Right ventricle myocardium superior (tissue), 1 donor: Measurements from ENCODE around the gene SMOC2. TPM values are rescaled to one million over a fixed set of nuclear protein-coding genes. Genes with fewer than 3 reads are reported as not detected.

Experiments used
- ATAC-seq: fragments of 200-7000 bp; cut with Tn5 transposase; one replicate; pipeline ENCODE4 v1.9.1; 2020; ENCODE audit warnings: mild to moderate bottlenecking; ENCODE audit not compliant: poor library complexity
- DNase-seq: peaks from one replicate; pipeline ENCODE4 v3.0.0-alpha.2; 2020
- intact Hi-C: fragments of 100-400 bp; cut with DNase I; formaldehyde crosslinking; loops from one replicate; pipeline ENCODE4 v1.11.2; 2022
- total RNA-seq: library from RNA; stranded (reverse); fragmentation: NEBNext Ultra II Directional; extraction: Animal tissue kit (Norgen Biotek cat#: 25700); gene quantifications from one replicate; pipeline ENCODE4 v1.2.1, GENCODE V29; 2021
- donor health status: DM: no; HTN: yes; CAD: no; lungs with severe emphysema.

The SMOC2 gene
- total RNA-seq, 1 donor from 2014 or later = 10.9 TPM

GRCh38 chr6:168438783-168439520 lies 2.0 kb upstream of the SMOC2 start:
- ATAC-seq (no peak), DNase-seq (no peak)
- intact Hi-C loops = no loop called here

- ATAC-seq (peak; percentile 37), DNase-seq (no peak)
- intact Hi-C loops = no loop called here
Measured at GRCh38 chr6:168439794-168440450, 1.1 kb upstream of the SMOC2 start.

- ATAC-seq = peak; percentile 33
- intact Hi-C loops = no loop called here
Measured at GRCh38 chr6:168441434-168442391, 729 bp downstream of the SMOC2 start.

GRCh38 chr6:168442646-168443045 lies 1.7 kb downstream of the SMOC2 start:
- ATAC-seq (no peak), DNase-seq (no peak)
- intact Hi-C loops = no loop called here

More at GRCh38 chr6:168441434-168442391, 729 bp downstream of the SMOC2 start:
- no peak for DNase-seq

GRCh38 chr6:168447282-168447681 lies 6.3 kb downstream of the SMOC2 start:
- no peak for DNase-seq
- ATAC-seq = no peak
- intact Hi-C loops = no loop called here

- DNase-seq (no peak), ATAC-seq (no peak)
- intact Hi-C loops = no loop called here
Measured at GRCh38 chr6:168447700-168448099, 6.7 kb downstream of the SMOC2 start.

- intact Hi-C loops = no loop called here
- DNase-seq (no peak), ATAC-seq (no peak)
Measured at GRCh38 chr6:168448243-168448855, 7.4 kb downstream of the SMOC2 start.

- intact Hi-C loops = no loop called here
- ATAC-seq = no peak
Measured at GRCh38 chr6:168450917-168451316, 9.9 kb downstream of the SMOC2 start.

GRCh38 chr6:168451805-168452517 lies 11.0 kb downstream of the SMOC2 start:
- ATAC-seq (peak; percentile 25), DNase-seq (no peak)
- intact Hi-C loops = no loop called here

More at GRCh38 chr6:168450917-168451316, 9.9 kb downstream of the SMOC2 start:
- DNase-seq = no peak

GRCh38 chr6:168452685-168453377 lies 11.8 kb downstream of the SMOC2 start:
- ATAC-seq (peak; percentile 51), DNase-seq (peak; percentile 69)
- intact Hi-C loops = no loop called here

- ATAC-seq (no peak), DNase-seq (no peak)
- intact Hi-C loops = no loop called here
Measured at GRCh38 chr6:168455847-168456530, 15.0 kb downstream of the SMOC2 start.

- ATAC-seq (no peak), DNase-seq (no peak)
- intact Hi-C loops = no loop called here
Measured at GRCh38 chr6:168456907-168457652, 16.1 kb downstream of the SMOC2 start.

- DNase-seq (no peak), ATAC-seq (no peak)
- intact Hi-C loops = no loop called here
Measured at GRCh38 chr6:168457653-168457934, 16.6 kb downstream of the SMOC2 start.

GRCh38 chr6:168458101-168458500 lies 17.1 kb downstream of the SMOC2 start:
- ATAC-seq = no peak
- no peak for DNase-seq
- intact Hi-C loops = no loop called here

GRCh38 chr6:168459572-168459971 lies 18.6 kb downstream of the SMOC2 start:
- intact Hi-C loops = no loop called here
- DNase-seq (no peak), ATAC-seq (no peak)

- no peak for ATAC-seq
- no peak for DNase-seq
- intact Hi-C loops = no loop called here
Measured at GRCh38 chr6:168462289-168462853, 21.4 kb downstream of the SMOC2 start.
